ENCODE results near the gene WSCD2. TPM values are rescaled to one million over a fixed set of nuclear protein-coding genes. Genes with fewer than 3 reads are reported as not detected.

Gene WSCD2
- polyA plus RNA-seq, 1 experiment = not detected

DNA sequence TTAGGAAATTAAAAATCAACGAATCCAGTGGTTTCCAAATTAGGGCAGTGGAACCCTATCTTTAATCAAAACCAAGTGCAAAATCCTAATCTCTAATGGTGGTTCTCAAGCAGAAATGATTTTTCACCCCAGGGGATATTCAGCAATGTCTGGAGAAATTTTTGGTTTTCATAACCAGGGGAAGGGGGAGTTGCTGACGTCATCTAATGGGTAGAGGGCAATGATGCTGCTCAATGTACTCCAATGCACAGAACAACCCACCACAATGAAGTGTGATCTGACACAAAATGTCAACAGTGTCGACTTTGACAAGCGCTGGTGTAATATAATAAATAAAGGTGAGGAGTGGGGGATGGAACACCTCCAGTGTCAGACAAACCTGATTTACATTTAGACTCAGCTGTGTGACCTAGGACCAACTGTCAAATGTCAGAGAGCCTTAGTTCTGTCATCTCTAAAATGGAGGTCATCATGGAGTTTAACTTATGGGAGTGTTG, 128.6 kb downstream of the WSCD2 start:
- ChIA-PET CTCF (no interaction called here), POLR2A (no interaction called here)
- no peaks in the 10 kb centered on the region for H3K36me3 ChIP-seq (ENCODE audit: control insufficient read depth, insufficient read depth, low read length)
- no peaks in the 10 kb centered on the region for H3K27me3 ChIP-seq (ENCODE audit: control insufficient read depth, insufficient read depth, low read length)
- no peak for DNase-seq (ENCODE audit: low read depth)
- H3K4me3 ChIP-seq (ENCODE audit: low read depth, low read length) = no peak overlapping the region
- TF ChIP-seq, protein P1, sequence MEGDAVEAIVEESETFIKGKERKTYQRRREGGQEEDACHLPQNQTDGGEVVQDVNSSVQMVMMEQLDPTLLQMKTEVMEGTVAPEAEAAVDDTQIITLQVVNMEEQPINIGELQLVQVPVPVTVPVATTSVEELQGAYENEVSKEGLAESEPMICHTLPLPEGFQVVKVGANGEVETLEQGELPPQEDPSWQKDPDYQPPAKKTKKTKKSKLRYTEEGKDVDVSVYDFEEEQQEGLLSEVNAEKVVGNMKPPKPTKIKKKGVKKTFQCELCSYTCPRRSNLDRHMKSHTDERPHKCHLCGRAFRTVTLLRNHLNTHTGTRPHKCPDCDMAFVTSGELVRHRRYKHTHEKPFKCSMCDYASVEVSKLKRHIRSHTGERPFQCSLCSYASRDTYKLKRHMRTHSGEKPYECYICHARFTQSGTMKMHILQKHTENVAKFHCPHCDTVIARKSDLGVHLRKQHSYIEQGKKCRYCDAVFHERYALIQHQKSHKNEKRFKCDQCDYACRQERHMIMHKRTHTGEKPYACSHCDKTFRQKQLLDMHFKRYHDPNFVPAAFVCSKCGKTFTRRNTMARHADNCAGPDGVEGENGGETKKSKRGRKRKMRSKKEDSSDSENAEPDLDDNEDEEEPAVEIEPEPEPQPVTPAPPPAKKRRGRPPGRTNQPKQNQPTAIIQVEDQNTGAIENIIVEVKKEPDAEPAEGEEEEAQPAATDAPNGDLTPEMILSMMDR (IDR thresholded peaks at IDR 0.05; ENCODE audit: insufficient read depth, low read depth, low read length) = no peak

DNA sequence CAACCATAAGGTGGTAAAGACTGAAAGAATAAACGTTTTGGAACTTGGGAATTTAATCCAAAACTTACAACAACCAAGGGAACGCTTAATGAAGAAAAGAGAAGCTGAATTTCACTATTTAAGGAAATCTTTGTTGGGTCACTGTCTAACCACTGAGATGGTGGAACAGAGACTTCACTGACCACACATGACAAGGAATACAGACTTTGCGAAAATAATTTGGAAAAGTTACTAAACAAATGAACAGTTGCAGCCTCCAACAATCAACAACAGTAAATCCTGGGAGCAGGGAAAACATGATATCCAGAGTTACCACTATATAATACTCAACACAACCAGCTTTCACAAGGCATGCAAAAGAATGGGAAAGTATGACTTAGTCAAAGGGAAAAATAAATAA, 131.0 kb downstream of the WSCD2 start:
- TF ChIP-seq, protein P1 (IDR thresholded peaks at IDR 0.05; ENCODE audit: insufficient read depth, low read depth, low read length) = no peak
- Histone ChIP-seq H3K36me3 (ENCODE audit: control insufficient read depth, insufficient read depth, low read length) (no peaks in the 10 kb centered on the region), H3K4me3 (ENCODE audit: low read depth, low read length) (no peak overlapping the region), H3K27me3 (ENCODE audit: control insufficient read depth, insufficient read depth, low read length) (no peaks in the 10 kb centered on the region)
- CTCF ChIA-PET = no interaction called here
- POLR2A ChIA-PET = no interaction called here
- no peak for DNase-seq (ENCODE audit: low read depth)

DNA sequence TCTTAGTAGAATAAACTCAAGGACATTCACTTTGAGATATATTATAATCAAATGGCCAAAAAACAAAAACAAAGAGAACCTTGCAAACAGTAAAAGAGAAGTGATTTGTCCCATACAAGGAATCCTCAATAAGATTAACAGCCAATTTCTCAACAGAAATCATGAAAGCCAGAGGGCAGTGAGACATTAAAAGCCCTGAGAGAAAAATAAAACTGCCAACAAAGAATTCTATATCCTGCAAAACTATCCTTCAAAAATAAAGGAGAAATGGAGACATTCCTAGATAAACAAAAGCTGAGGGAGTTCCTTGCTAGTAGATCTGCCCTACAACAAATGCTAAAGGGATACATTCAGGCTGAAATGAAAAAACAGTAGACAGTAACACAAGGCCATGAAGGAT, 131.9 kb downstream of the WSCD2 start:
- Histone ChIP-seq H3K27me3 (ENCODE audit: control insufficient read depth, insufficient read depth, low read length) (no peaks in the 10 kb centered on the region), H3K36me3 (ENCODE audit: control insufficient read depth, insufficient read depth, low read length) (no peaks in the 10 kb centered on the region), H3K4me3 (ENCODE audit: low read depth, low read length) (no peak overlapping the region)
- ChIA-PET POLR2A (no interaction called here), CTCF (no interaction called here)
- DNase-seq (ENCODE audit: low read depth) = no peak
- TF ChIP-seq, protein P1 (IDR thresholded peaks at IDR 0.05; ENCODE audit: insufficient read depth, low read depth, low read length) = no peak

DNA sequence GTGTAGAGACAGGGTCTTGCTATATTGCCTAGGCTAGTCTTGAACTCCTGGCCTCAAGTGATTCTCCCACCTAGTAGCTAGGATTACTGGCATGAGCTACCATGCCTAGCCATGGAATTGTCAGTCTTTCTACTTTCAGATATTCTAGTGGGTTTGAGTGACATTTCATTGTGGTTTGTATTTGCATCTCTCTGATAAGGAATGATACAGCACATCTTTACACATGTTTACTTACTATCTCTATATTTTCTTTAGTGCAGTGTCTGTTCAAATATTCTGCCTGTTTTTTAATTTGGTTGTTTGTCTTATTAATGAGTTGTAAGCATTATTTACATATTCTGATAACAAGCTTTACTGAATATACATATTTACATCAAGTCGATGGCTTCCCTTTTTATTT, 136.4 kb downstream of the WSCD2 start:
- CTCF ChIA-PET = no interaction called here
- POLR2A ChIA-PET = no interaction called here
- no peaks in the 10 kb centered on the region for H3K27me3 ChIP-seq (ENCODE audit: control insufficient read depth, insufficient read depth, low read length)

DNA sequence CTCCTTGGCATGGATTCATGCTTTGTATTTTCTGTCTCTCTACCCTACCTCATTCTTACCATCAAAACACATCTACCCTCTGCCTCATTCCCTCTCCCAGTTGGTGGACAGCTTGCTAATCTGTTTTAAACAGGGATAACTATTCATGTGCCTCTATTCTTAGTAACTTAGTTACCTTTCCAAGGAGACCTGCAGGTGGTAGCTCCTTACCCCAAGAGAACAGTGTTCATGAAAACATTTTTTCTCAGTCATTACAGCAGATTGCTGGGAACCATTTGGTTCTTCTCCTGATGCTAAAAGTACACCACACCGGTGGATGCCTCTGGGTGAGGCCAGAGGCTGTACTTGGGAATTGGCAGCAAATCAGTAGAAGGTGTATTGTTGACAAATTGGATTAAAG, 137.0 kb downstream of the WSCD2 start:
- Histone ChIP-seq H3K36me3 (ENCODE audit: control insufficient read depth, insufficient read depth, low read length) (no peaks in the 10 kb centered on the region), H3K4me3 (ENCODE audit: low read depth, low read length) (no peak overlapping the region), H3K27me3 (ENCODE audit: control insufficient read depth, insufficient read depth, low read length) (no peaks in the 10 kb centered on the region)
- TF ChIP-seq, protein P1 (IDR thresholded peaks at IDR 0.05; ENCODE audit: insufficient read depth, low read depth, low read length) = no peak
- ChIA-PET POLR2A (no interaction called here), CTCF (interaction anchor here (1.1 kb wide), 1 partner anchor 20 kb away, joined by 3 read pairs; no protein-coding TSS in a partner anchor)
- no peak for DNase-seq (ENCODE audit: low read depth)

More for the DNA sequence above, 136.4 kb downstream of the WSCD2 start:
- TF ChIP-seq, protein P1 (IDR thresholded peaks at IDR 0.05; ENCODE audit: insufficient read depth, low read depth, low read length) = no peak
- Histone ChIP-seq H3K36me3 (ENCODE audit: control insufficient read depth, insufficient read depth, low read length) (no peaks in the 10 kb centered on the region), H3K4me3 (ENCODE audit: low read depth, low read length) (no peak overlapping the region)
- no peak for DNase-seq (ENCODE audit: low read depth)
